Sigmoid colon (tissue), 4 donors: ENCODE results near the gene EPHA4.

Experiments
- EP300 ChIP-seq, 4 donors: sonication (generic); formaldehyde crosslinking; IDR thresholded peaks; one replicate each; pipeline ENCODE4 v1.6.1; 2017; ENCODE audit warnings: antibody characterized with exemption in 4 of 4
- POLR2A ChIP-seq, 2 donors: fragments of 450-650 bp; IDR thresholded peaks; one replicate each; pipeline ENCODE4 v1.6.1; 2016; ENCODE audit warnings: antibody characterized with exemption in 2 of 2, mild to moderate bottlenecking in 2 of 2, moderate library complexity in 2 of 2
- POLR2AphosphoS5 ChIP-seq, 4 donors: sonication (generic); formaldehyde crosslinking; IDR thresholded peaks; one replicate each; pipeline ENCODE4 v1.6.1; 2017; ENCODE audit warnings: antibody characterized with exemption in 4 of 4
- TF ChIP-seq, protein P1 (sequence below), 4 experiments: fragments of 450-650 bp in 3 of 4; fragments of 200-600 bp in 1 of 4; IDR thresholded peaks; one replicate each; pipeline ENCODE4 v1.5.1; 2016 to 2019; ENCODE audit warnings: antibody characterized with exemption in 4 of 4, mild to moderate bottlenecking in 3 of 4, moderate library complexity in 2 of 4

GRCh38 chr2:221493391-221493790 is 78.7 kb downstream of the EPHA4 start:
- no peak for TF ChIP-seq POLR2A (IDR thresholded peaks at IDR 0.05)
- TF ChIP-seq, protein P1, sequence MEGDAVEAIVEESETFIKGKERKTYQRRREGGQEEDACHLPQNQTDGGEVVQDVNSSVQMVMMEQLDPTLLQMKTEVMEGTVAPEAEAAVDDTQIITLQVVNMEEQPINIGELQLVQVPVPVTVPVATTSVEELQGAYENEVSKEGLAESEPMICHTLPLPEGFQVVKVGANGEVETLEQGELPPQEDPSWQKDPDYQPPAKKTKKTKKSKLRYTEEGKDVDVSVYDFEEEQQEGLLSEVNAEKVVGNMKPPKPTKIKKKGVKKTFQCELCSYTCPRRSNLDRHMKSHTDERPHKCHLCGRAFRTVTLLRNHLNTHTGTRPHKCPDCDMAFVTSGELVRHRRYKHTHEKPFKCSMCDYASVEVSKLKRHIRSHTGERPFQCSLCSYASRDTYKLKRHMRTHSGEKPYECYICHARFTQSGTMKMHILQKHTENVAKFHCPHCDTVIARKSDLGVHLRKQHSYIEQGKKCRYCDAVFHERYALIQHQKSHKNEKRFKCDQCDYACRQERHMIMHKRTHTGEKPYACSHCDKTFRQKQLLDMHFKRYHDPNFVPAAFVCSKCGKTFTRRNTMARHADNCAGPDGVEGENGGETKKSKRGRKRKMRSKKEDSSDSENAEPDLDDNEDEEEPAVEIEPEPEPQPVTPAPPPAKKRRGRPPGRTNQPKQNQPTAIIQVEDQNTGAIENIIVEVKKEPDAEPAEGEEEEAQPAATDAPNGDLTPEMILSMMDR (IDR thresholded peaks at IDR 0.05) = no peak
- no peak for TF ChIP-seq POLR2AphosphoS5 (IDR thresholded peaks at IDR 0.05)
- TF ChIP-seq EP300 (IDR thresholded peaks at IDR 0.05) = no peak
